Measurements from ENCODE around the gene TRIM40. TPM values are rescaled to one million over a fixed set of nuclear protein-coding genes. Genes with fewer than 3 reads are reported as not detected.
"Not testable (repeated sequence)": the region's sequence is repeated elsewhere in the genome, so short reads cannot be mapped to it uniquely, and the experiment has no call there.

The TRIM40 gene
- total RNA-seq, 1 donor from 2014 or later = not detected

DNA sequence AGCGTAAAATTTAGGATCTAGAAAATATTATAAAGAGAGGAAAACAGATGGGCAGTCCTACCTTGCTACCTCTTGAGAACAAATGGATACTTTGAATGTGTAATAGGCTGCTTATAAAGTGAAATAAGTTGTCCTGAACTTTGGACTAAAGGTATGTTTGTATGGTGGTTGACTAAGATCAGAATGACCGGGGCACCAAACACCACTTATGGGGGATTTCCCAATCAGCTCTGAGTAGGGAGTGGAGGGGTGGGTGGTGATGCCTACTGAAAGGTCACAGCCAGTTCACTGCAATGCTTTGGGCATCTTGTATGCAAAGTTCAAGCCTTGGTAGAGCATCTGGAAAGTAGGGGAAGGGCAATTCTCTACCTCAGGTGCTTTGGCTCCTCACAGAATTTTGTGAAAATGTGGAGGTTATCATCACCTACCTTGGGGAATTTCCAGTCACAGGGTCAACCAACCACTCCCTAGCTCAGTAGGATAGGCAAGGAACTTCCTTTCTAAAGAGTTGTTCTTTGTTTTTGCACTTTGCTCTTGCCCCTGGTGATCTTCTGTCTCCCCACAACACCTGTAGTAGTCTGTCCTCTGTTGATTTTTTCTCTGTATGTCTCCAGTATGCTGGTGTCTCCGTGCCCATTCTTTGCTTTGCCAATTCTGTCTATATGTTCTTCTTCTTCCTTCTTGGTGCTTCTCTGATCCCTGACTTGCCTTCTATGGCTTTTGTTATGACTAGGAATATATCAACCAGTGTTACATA, 22.8 kb upstream of the TRIM40 start, which contains the start of gene TRIM31:
Gene TRIM31, minus strand, starts transcription at position 88 of the 757 bp plus-strand sequence. CDS start 285 bp downstream, outside the sequence.
- DNase-seq (ENCODE audit: low spot score) = no peak

DNA sequence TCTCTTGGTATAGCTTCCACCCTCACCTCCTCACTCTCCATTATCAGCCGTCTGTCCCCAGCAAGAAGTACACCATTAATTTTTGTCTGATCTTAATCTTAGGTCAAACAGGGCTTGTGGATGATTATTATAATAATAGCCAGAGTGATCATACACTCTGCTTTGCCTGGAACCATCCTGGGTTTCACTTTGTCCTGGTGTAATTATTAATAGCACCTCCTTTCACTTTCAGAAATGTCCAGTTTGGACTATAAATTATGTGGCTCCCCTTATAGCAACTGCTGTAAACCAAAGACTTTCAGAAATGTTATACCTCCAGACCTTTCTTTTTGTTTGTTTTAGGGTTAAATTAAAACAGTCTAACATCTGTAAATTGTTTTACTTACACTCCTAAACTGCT, 22.1 kb upstream of the TRIM40 start:
- no peak for DNase-seq (ENCODE audit: low spot score)

DNA sequence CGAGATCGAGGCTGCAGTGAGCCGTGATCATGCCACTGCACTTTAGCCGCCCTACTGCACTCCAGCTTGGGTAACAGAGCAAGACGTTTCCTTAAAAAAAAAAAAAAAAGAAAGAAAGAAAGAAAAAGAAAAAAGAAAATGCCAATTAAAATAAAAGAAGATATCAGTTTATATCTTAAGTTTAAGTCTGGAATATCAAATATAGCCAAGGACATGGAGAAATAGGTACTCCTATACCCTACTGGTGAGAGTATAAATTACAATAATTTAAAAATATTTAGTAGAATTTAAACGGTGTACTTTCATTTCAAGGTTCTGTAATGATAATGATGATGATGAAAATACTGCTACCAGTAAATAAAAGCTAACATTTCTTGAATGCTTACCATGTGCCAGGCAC, 19.2 kb upstream of the TRIM40 start:
- no peak for DNase-seq (ENCODE audit: low spot score)

DNA sequence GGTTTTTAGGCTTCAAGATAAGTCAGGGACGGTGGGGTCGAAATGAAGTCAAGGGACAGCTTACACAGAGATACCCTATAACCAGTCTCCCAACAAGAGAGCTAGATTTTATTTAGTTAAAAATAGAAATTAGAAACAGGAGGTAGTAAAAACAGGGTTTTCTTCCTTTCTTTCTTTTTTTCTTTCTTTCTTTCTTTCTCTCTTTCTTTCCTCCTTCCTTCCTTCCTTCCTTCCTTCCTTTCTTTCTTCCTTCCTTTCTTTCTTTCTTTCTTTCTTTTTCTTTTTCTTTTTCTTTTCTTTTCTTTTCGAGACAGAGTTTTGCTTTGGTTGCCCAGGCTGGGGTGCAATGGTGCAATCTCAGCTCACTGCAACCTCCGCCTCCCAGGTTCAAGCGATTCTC, 17.2 kb upstream of the TRIM40 start:
- not testable (repeated sequence) for DNase-seq (ENCODE audit: low spot score)

DNA sequence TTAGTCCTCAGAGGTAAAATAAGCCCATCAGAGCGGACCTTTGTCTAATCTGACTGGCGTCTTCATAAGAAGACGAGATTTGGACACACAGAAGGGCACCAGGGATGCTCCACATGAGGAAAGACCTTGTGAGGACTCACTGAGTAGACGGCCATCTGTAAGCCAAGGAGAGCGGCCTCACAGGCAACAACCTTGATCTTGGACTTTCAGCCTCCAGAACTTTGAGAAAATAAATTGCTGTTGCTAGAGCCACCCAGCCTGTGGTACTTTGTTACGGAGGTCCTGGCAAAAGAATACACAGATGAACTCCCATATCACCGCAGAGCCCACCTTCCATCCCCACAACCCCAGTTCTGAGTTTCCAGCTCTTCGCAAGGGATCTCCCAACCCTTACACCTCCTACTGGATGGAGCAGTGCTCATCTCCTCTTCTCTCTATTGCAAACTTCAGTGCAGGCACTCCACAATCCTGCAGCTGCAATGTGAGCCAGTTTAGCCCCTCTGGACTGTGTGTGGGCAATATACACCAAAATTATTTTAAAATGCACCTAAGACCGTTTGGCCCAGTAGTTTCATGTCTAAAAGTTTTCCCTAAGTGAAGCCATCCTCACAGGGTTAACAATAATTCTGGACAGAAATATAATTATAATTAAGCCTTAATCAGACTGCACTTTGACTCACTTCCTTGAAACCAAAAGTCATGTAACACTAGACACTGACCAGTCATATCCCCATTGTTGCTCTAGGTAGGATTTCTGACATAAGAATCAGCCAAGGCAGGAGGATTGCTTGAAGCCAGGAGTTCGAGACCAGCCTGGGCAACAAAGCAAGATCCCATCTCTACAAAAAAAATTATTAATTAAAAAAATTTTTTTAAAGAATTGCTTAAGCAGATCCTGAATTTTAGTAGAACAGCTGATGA, 14.2 kb upstream of the TRIM40 start:
- no peak for DNase-seq (ENCODE audit: low spot score)

DNA sequence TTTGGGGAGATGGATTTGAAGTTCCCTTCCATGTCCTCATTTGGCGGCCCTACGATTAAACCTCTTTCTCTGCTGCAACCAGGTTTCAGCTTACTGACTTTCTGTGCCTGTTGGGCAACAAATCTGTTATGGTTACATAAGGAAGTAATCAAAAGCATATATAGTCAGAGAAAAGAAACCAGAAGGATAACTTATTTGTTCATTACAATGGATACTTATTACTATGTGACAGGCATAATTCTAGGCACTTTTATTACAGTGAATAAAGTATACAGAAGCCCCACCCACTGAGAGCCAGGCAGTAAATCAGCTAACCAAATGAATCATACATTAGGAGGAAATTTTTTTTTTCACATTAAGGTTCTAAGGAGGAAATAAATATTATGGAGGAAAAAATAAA, 13.4 kb upstream of the TRIM40 start:
- DNase-seq (ENCODE audit: low spot score) = no peak

DNA sequence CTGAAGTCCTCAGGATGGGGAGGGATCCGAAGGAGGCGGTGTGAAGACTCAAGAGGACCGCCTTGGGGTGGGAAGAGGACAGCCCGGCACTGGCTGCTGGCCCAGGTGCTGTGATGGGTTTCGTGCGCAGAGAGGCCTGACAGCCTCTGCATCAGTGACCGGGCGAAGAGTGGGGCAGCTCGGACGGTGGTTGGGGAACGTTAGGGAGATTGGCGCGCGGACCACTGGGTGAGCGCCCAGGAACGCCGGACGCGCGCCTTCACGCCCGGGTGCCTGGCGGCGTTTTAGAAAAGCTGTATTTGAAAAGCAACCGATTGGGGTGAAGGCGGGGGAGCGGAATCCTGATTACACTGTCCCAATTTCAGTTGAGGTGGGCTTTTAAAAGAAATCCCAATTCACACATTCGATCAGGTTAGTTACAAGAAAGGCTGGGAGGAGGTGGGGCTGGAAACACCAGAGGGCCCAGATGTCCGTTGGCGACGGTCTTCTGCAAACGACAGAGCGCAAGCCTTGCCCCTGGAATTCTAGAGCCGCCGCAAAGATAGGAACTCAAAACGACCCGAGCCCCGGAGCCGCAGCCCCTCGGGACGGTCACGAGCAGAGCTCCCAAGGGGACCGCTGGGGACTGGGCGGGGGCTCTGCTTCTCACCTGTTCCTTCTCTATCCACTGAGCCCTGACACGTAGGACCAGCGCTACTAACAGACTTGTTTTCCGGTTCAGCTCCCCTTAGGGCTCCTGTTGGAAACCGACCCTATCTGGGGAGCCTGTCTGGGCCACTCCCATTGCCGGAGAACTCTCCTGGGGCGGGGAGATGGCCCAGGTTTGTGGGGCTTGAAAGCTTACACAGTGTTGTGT, 8.5 kb upstream of the TRIM40 start:
- DNase-seq (ENCODE audit: low spot score) = no peak

DNA sequence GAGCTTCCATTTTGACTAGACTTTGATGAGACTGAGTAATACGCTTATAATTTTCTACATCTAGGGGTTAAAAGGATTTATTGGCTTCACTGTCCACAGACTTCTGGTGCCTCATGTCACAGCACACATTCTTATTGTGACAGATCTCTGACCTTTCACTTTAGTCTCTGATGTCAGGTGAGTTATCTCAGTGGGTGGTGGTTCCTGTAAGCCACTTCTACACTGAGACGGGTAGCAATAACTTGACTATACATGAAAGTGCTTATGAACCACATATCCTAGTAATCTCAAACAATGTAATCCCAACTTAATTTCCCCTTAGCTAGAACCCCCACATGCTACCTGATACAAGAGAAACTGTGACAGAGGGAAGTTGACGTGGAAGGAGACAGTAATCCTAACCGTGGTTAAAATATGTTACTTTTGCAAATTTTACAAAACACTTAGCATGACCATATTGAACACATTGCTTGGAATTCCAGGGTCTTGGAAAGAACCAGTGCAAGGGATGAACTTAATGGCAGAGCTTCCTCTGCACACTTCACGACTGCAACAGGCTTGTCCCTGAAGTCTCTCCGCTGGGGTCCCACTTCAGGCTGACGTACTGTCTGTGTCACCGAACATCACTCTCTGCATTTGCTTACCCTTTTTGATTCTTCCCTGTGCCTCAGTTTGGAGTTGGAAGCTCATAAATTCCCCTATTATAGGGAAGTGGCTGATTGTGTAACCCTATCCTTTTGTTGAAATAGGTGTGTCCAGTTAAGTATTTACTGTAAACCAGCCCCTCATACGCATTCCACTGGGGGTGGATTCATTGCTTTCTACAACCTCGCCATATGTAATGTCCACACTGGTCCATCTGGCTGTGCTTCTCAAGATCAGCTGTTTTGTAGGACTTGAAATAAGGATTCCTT, 6.4 kb upstream of the TRIM40 start:
- no peak for DNase-seq (ENCODE audit: low spot score)

DNA sequence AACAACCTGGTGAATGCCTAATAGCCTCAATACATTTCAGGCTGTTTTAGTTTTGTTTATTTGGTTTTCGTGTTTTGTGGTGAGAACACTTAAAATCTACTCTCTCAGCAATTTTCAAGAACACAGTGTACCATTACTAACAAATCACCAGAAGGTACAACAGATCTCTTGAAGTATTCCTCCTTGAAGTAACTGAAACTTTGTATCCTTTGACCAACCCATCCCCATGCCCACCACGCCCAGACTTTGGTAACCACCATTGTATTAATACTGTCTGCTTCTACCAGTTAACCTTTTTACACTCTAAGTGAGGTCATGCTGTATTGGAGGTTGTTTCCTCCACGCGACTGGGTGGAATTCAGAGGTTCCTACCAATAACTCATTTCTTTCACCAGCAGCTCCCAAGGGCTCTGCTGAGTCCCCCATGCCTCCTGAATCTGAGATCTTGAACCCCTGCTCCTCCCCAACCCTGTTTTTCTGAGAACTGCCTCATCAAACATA, 5.7 kb upstream of the TRIM40 start:
- DNase-seq (ENCODE audit: low spot score) = no peak

DNA sequence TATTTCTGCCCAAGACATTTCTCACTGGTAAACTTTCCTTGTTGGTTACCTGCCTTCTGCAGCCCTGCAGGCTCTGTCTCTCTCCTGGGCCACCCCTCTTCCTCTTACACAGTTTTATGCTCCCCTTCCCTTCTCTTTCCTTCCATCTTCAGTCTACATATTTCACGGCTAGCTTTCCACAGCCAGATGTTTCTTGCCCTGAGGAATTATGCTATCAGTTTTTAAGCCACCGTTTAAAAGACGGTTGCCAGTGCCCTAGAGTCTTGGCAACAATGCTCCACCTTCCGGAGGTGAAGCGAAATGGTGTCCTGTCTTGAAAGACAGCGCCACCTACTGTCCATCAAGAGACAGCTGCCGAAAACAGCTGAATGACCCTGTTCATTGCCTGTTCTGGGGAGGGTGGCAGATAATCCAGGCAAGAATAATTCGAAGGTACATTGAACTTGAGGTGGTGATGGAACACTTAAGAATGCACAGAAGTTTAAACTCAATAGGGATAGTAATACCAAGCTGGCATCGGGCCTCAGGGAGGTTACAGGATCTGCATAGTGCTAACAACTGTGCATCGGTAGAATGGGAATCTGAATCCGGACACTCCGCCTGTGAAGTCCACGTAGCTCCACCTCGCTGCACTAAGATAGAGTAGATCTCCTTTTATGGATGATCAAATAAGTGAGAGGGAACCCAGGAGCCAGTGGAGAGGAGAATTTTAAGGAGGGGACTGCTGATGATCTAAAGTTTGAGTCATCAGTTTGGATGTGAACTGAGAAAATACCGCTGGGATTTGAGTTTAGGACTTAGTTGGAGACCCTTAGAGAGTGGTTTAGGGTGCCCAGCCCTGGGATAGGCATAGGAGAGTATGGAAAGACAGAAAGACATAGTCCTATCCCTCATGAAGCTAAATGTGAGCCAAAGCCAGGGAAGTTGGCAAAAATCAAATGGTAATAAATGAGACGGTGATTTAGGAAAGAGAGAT, 4.8 kb upstream of the TRIM40 start:
- DNase-seq (ENCODE audit: low spot score) = no peak

DNA sequence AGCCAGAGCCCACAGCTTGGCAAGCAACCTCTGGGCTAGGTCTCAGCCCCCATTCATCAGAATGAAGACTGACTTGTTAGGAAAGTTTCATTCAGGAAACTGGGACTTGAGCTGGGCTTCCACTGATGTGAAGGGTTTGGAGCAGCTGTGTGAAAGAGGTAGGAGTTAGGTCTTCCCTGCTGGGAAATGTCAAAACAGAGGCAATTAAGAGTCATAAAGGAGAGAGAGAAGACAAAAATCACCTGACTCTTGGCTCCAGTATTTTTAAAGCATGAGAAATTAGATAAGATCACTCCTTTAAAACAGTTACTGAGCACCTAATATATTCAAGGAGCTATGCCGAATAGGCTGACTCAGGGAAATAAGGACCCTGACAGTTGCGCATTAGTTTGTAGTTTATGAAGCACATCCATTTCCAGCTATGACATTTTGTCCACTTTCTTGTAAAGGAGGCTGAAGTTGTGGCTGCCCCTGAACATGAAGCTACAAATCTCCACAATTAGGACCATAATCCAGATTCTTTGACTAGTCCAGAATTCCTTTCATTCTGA, 3.9 kb upstream of the TRIM40 start:
- DNase-seq (ENCODE audit: low spot score) = no peak

DNA sequence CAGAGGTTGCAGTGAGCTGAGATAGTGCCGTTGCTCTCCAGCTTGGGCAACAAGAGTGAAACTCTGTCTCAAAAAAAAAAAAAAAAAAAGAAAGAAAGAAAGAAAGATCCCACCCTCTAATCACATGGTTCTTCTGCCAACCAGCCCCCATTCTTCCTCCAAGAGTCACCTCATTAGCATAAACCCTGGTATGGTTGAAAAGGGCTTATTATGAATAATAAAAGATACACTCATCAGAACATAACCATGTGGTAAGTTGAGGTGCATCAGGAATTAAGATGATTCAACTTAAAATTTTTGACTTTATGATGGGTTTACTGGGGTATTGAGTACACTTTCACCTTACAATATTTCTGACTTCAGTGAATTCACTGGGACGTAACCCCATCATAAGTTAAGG, 793 bp upstream of the TRIM40 start:
- DNase-seq (ENCODE audit: low spot score) = no peak

DNA sequence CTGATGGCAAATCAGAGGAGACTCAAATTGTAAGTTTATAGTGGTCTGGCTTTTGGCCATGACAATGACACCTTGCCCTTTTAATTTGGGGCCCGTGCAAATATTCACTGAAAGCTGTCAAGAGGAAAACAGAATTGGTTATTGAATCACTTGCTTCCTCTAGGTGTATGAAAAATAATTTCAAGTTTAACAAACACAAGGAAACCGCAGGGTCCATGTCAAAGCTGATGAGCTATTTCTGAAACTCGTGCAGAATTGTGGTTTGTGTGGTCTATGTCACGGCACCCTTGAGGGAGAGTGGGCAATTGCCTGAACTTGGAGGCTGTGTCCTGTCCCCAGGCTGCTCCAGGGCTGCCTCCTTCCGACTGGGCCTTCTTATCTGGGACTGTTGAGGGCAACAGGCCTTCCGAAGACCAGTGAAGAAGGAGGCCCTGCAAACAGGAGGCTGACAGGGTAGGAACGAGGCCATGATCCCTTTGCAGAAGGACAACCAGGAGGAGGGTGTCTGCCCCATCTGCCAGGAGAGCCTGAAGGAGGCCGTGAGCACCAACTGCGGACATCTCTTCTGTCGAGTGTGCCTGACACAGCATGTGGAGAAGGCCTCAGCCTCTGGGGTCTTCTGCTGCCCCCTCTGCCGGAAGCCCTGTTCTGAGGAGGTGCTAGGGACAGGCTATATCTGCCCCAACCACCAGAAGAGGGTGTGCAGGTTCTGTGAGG, 788 bp downstream of the TRIM40 start:
- DNase-seq (ENCODE audit: low spot score) = no peak

DNA sequence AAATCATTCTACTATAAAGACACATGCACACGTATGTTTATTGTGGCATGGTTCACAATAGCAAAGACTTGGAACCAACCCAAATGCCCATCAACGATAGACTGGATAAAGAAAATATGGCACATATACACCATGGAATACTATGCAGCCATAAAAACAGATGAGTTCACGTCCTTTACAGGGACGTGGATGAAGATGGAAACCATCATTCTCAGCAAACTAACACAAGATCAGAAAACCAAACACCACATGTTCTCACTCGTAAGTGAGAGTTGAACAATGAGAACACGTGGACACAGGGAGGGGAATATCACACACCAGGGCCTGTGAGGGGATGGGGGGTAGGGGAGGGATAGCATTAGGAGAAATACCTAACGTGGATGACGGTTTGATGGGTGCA, 4.3 kb downstream of the TRIM40 start:
- not testable (repeated sequence) for DNase-seq (ENCODE audit: low spot score)

DNA sequence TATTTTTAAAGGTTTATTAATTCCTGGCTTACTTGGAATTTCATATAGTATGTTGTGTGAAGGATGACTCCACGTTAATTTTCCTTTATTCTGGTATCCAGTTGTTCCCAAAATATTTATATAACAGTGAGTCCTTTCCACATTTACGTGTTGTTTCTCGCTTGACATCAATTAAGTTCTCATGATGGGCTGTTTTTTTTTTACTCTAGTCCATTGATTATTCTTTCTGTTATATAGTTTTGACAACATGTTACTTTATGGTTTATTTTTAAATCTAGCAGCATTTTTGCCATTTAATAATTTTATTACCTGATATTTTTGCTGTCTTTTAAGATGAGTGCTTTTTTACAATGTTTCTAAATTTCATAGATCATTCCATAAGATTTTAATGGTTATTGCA, 6.7 kb downstream of the TRIM40 start:
- DNase-seq (ENCODE audit: low spot score) = no peak

DNA sequence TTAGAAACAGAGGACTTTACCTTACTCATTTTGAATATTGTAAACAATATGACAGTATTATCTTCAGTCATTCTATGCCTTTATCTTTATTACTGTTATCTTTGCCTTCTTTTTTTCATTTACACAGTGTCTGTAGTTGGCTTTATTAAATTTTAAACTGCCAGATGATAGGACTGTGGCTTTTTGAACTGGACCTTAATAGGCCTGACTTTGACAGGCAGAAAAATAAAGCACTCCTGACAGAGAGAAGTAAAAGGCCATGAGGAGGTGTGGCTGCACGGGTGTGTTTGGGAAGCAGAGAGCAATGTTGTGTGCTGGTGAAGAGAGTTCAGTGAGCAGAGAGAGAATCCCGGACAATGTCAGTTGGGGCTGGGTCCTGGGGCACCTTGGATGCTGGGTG, 7.8 kb downstream of the TRIM40 start:
- no peak for DNase-seq (ENCODE audit: low spot score)

DNA sequence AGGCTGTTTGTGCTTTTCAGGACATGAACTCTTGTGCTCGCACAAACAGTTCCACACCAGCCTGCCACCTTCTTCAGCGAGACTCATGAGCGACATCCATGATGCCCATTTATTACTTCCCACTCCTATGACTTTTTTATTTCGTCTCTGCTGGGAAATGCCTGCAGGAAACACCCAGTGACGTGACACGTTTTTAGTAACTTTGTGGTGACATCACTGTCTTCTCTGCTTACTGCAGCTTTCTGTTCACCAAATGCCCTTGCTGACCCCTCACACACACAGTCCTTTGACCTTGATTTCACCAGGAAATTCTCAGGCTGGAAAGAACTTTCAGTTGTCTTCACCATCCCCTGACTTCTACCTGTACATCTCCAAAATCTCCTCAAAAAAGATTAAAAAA, 8.9 kb downstream of the TRIM40 start:
- no peak for DNase-seq (ENCODE audit: low spot score)

DNA sequence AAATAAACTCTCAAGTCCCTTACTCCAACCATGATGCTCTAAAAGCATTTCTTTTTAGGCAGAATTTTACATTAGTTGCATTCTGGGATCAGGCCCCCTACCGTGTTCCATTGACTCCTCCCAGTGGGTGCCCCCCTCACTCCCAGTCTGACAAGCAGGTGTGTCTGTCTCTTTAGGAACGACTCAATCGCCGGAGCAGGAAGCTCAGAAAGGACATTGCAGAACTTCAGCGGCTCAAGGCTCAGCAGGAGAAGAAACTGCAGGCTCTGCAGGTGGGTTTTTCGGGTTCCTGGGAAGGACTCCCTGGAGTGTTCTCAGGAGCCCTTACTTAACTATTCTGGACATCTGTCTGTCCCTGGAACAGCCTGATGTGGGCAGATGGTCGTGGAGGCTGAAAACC, 9.9 kb downstream of the TRIM40 start:
- DNase-seq (ENCODE audit: low spot score) = no peak
